Smooth muscle cell of the umbilical artery (primary cell): ENCODE results near the gene NDUFS1. TPM values are rescaled to one million over a fixed set of nuclear protein-coding genes. Genes with fewer than 3 reads are reported as not detected.

Experiments used
- total RNA-seq: library from RNA; depleted of rRNA; stranded (reverse); fragments of >200 nt; gene quantifications from 2 replicates; pipeline ENCODE4 v1.2.3, GENCODE V29; 2014

NDUFS1 gene
- 145 and 221 TPM in 2 replicates for total RNA-seq

DNA sequence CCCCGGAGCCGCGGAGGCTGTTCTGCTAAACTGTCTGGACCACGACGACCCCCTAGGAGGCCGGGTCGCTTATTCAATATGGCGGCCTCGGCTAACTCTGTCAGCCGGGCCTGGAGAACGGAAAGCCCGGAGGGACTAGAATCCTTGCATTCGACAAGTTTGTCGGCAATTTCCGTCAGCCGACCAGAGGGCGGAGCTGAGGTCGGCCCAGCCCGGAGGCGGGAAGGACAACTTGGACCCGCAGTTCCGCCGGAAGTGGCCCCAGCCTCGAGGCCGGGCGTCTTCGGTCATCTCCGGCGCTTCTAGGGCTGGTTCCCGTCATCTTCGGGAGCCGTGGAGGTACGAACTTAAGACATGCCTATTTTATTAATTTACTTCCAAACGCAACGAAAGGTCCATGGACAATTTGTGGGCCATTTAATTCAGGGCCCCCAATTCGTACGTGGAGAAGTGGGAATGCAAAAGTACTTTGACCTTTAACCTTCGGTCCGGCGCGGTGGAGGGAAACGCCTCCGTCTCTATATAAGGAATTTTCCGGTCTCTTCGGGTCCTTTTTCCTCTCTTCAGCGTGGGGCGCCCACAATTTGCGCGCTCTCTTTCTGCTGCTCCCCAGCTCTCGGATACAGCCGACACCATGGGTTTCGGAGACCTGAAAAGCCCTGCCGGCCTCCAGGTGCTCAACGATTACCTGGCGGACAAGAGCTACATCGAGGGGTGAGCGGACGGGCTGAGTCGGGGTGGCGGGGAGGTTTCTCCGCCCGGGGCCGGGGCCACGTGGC, at the start of gene NDUFS1, which contains the start of gene EEF1B2:
Gene NDUFS1 (minus strand): TSS at position 99 of the 779 bp plus-strand sequence. CDS start 5,766 bp downstream, outside the sequence.
Gene EEF1B2 (plus strand): TSS at position 550 of the 779 bp plus-strand sequence. CDS start 85 bp downstream, at position 635.

DNA sequence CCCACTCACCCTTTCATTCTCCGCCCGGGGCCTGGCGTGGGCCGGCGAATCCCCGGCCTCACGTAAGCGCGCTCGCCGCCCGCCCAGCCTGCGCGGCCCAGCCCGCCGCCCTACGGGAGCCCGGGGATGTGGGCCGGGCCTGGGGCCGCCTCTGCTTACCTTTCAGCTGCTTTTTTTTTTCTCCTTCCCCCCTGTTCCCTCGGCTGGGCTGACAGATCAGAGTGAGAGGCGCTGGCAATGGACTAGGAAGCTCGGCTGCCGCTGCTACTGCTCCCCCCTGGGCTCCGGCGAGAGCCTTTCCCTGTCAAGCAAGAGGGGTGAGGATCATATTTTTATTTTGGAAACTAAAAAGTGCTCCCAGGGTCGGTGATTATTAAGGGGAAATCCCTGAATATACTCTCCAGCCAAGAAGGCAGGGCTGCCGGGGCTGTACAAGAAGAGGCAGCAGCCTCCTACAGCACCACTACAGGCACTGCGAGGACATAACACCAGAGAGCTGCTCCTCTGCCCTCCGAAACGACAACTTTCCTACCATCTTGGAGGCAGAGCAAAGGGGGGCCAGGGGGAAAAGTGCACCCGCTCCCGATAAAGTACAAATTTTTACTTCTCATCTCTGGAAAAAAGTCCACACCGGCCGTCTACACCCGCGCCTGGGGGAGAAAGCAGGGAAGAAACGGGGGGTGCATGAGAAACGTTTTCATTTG, 73.3 kb downstream of the NDUFS1 start, which contains the start of gene INO80D:
Gene INO80D (minus strand): TSS at position 433 of the 704 bp plus-strand sequence. CDS start 23,158 bp downstream, outside the sequence.

Other genes with a start within 250 kb of the NDUFS1 start
- gene INO80D, start 73.3 kb downstream of the NDUFS1 start, total RNA-seq = 5.9 and 9.5 TPM in 2 replicates
- 373 and 789 TPM in 2 replicates for gene EEF1B2, start 451 bp upstream of the NDUFS1 start, total RNA-seq
- gene ZDBF2, start 115.2 kb upstream of the NDUFS1 start, total RNA-seq = 18.9 and 22.6 TPM in 2 replicates